Measurements from ENCODE around the gene FARP1.

FARP1 gene

DNA sequence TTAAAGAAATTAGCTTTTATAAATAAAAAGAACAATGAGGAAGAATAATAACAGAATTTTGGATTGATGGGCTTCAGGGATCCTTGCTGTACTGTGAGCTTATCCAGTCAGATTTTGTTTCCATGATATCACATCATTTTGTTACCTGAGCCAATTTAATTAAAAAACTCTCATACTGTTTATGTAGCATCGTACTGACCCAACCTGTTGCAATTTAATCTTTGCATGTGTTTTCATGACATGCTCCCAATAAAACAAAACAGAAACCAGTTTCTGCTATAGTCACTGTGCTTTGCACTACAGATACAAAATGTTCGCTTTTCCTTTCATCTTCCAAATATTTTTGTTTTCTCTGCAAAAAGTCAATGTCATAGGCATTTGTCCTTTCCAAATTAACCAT is 143.9 kb downstream of the FARP1 start:
- DNase-seq (ENCODE audit: low read depth in 2 of 2) = no peak

- DNase-seq (ENCODE audit: low read depth in 2 of 2) = no peak
Observed at GRCh38 chr13:98288211-98288610, 145.3 kb downstream of the FARP1 start.

DNA sequence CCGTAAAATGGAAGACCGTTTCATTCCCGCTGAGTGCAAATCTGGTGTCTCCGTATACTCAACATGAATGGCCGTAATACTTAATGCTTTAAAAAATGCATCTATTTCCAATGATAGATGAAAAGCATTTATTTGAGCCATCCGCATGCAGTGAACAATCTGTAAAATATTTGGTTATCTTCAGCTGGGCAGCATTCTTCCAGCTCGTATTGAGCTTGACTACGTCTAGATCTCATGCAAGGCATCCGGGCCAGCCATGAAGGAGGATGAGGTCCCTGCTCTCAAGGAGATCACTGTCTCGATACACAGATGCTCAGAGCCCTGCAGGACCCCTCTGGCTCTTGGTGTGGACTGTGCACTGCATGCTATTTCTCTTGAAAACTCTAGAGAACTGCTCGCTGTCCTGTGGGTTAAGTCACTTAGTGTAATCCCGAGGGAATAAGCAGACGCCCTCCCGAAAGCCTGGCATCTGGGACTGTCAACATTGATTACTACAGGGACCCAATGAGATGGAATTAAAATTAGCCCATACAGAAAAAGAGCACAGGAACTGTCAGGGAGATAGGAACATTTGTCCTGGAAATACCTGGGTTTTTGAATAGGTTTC is 146.5 kb downstream of the FARP1 start:
- DNase-seq (ENCODE audit: low read depth in 2 of 2) = no peak

GRCh38 chr13:98290261-98290660 is 147.4 kb downstream of the FARP1 start:
- DNase-seq (ENCODE audit: low read depth in 2 of 2) = no peak

DNA sequence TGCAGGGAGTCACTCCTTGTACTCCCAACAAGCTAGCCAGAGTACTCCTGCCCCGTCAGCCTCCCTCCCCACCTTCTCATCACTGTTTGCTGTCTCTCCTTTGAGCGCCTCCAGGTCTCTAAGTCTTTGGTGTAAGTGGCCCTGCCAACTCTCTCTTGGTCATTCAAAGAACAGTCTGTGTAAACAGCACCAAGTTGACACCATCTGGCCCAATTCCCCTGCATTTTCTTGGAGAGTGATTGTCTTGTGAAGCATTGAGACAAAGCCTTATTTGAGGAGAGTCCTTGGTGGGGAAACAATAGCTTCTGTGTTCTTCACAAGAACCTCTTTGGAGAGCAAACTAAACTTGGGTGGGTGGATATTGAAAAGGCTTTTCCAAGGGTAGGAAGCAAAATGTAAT is 148.8 kb downstream of the FARP1 start:
- no peak for DNase-seq (ENCODE audit: low read depth in 2 of 2)

- DNase-seq (ENCODE audit: low read depth in 2 of 2) = no peak
Observed at GRCh38 chr13:98293103-98293502, 150.2 kb downstream of the FARP1 start.

DNA sequence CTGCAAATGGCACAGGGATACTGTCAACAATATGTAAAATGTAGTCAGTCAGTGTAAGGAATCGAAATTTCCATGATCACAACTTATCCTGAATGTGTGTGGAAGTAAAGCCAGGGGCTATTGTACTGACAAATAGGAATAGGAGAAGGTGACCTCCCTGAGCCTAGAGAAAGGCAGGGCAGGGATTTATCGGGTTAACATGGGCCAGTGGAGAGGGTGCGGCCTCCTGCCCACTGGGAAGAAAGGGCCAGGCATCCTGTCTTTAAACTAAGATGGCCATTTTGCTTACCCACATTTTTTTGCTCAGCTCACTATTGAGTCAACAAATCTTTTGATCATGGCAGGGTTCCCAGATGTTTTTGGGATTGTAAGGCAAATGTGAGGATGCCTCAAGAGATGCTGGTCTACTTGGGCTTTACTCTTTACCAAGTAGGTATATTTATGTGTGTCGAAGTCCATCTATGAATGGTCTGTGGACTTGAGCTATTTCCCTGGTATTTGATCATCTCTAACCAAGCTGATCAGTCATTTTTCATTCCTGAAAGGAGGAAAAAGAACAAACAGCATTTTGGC is 150.8 kb downstream of the FARP1 start:
- DNase-seq (ENCODE audit: low read depth in 2 of 2) = no peak

DNA sequence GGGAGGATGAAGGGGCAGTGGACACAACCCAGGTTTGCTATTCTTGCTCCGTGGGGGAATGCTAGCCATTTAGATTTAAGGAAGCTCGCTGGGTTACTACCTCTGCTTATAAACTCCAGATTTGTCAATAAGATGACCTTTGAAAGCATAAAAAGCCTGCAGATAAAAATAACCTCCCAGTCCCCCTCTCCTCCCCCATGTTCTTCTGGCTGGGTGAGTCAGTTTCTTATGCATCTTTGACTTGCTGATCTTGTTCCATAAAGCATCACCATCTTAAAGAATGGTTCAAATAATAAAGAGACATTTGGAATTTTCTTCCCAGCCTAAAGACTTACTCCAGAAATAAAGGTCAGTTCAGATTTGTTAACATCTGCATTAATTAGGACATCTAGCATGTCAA is 152.5 kb downstream of the FARP1 start:
- DNase-seq (ENCODE audit: low read depth in 2 of 2) = no peak

- DNase-seq (ENCODE audit: low read depth in 2 of 2) = no peak
Observed at GRCh38 chr13:98297051-98297450, 154.2 kb downstream of the FARP1 start.

DNA sequence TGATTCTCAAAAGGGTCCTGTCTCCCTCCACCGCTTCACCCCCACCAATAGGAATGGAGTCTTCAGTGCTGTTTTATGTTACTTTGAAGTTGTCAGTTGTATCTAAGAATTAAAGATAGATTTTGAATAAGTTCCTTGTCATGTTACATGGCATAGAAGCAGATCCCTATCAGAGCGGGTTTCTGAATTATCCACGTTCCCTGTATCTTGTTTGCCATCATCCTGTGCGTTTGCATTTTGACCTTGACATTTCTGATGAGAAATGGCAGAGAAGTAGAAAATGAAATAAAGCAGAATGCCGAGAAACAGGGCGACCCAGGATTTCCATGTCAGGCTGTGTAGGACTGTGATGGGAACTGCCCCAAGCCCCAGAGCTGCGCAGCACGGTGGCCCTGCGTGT is 154.9 kb downstream of the FARP1 start:
- no peak for DNase-seq (ENCODE audit: low read depth in 2 of 2)

DNA sequence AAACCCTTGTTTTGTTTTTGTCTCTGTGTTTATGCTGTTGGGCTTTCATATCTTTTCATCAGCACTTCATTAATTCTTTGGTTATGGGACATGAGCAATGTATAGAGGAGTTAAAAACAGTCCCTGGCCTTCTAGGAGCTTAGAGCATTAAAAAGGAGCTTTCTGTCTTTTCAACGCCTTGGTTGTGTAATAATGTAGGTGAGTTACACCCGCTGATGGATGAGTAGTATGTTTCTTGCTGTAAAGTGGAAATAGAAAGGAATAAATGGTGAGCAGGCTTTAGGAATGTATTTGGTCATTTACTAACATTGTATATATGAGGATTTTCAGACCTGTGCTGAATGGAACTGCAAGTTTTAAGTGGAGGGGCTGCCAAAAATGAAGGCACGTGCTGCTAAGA is 155.7 kb downstream of the FARP1 start:
- DNase-seq (ENCODE audit: low read depth in 2 of 2) = no peak

- no peak for DNase-seq (ENCODE audit: low read depth in 2 of 2)
Observed at GRCh38 chr13:98299235-98299965, 156.5 kb downstream of the FARP1 start.

DNA sequence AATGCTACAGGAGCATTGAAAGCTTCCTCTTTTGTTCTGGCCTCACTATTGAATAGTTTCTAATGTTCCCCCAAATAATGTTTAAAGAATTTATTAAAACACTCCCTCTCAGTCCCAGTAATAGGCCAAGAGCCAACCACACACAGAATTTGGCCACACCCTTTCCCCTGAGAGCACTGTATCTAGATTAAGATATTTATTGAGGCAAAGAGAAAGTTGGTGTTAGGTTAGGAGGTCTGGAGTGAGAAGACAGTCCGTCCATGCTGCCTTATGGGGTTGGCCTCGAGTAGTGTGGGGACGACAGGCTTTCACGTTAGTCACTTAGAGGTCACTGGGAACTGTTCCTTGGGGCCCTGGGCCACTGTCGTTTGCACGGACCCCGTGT is 157.1 kb downstream of the FARP1 start:
- DNase-seq (ENCODE audit: low read depth in 2 of 2) = no peak

DNA sequence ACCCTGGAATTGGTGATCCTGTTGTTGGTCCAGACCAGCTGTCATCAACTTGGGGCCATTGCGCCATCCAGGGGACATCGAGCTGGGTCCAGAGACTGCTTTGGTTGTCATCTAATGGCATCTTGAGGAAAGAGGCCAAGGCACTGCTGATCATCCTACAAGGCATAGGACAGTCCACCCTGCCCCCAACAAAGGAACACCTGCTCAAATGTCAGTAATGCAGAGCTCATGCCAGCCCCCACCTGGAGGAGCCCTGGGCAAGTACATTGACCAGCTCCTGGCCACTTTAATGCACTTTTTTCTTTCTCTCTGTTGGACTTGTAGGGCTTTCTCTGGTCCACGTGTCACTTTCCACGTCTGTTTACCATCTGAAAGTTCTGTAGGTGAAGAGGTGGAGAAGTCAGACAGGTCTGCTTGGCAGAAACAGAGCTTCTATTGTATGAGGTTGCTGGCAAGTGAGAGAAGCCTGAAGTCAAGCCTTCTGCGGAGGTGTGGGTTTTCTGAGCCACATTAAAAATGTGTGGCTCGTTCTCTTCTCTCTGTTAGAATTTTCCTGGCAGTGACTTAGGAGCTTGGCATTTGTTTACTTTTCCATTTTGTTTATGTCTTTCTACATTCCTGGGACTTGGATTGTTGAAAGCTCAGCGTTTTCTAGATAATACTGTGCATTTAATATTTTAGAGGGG is 158.2 kb downstream of the FARP1 start:
- DNase-seq (ENCODE audit: low read depth in 2 of 2) = no peak

DNA sequence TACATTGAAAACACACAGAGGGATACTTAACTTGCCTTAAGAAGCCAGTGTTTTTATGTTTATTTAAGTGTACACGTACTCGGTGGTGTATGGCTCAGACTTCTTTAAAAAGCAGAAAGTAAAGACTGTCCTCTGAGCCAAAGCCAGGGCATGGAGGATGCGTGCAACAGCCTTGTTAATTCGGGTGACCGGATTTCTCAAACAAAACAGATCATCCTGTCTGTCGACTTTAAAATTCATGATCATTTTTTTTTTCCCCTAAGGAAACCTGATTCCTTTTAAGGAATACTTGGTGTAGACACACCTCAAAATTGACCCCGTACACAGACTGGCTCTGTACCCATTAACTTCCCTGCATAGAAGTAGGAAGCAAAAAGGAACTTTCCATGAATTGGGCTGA is 158.8 kb downstream of the FARP1 start:
- no peak for DNase-seq (ENCODE audit: low read depth in 2 of 2)

GRCh38 chr13:98303858-98304257 is 161.0 kb downstream of the FARP1 start:
- DNase-seq (ENCODE audit: low read depth in 2 of 2) = no peak

GRCh38 chr13:98305670-98306069 is 162.8 kb downstream of the FARP1 start:
- DNase-seq (ENCODE audit: low read depth in 2 of 2) = no peak

DNA sequence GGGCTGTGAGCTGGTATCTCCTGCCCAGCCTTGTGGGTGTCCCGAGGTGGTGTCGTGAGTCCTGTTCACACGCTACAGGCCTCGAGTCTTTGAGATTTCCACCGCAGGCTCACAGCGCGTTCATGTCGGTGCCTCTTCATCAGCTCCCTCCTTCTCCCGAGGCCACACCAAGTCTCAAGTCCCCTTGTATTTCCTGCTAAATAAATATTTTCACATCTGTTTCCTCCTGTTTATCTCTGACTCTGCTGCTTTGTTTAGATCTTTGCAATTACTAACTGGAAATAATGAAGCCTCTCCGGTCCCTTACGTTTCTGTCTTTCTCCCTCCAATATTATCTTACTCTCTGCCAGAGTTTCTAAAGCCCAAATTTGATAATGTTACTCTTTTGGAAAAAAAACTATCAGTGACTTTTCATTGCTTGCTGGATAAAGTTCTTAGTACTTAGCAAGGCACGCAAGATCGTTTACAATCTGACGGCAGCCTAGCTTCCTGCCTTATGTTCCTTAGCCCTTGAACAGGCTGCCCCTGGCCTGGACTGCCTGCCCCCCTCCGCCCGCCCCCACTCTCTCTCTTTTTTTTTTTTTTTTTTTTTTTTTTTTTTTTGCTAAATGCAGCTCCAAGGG is 164.7 kb downstream of the FARP1 start:
- no peak for DNase-seq (ENCODE audit: low read depth in 2 of 2)

- DNase-seq (ENCODE audit: low read depth in 2 of 2) = no peak
Observed at GRCh38 chr13:98308086-98308911, 165.4 kb downstream of the FARP1 start.

- DNase-seq (ENCODE audit: low read depth in 2 of 2) = no peak
Observed at GRCh38 chr13:98309569-98310335, 166.9 kb downstream of the FARP1 start.

Measured in stimulated activated CD4-positive, alpha-beta T cell treated with anti-CD3 and anti-CD28 coated beads, Interleukin-12 subunit alpha, Interleukin-12 subunit beta, amount 100 ng/mL, for 24 hours (primary cell).